HepG2 (cell line): ENCODE results near the gene EED. TPM values are rescaled to one million over a fixed set of nuclear protein-coding genes. Genes with fewer than 3 reads are reported as not detected.

Source experiments
- CREM ChIP-seq, 2 experiments: sonication (generic) in 1 of 2; formaldehyde crosslinking in 1 of 2; IDR thresholded peaks; 2 replicates each; pipeline versions ENCODE4 v1.4.0 to v1.6.1; 2016 to 2020; ENCODE audit warnings: antibody characterized with exemption in 1 of 2, mild to moderate bottlenecking in 1 of 2, missing genetic modification reagents in 1 of 2
- FOXA1 ChIP-seq, 2 experiments: fragments of 450-650 bp in 1 of 2; sonication (generic) in 1 of 2; formaldehyde crosslinking in 1 of 2; IDR thresholded peaks; 2 replicates each; pipeline versions ENCODE4 v1.4.0 to v1.6.1; 2016 to 2020; ENCODE audit warnings: missing genetic modification reagents in 1 of 2
- FOXP1 ChIP-seq, 2 experiments: fragments of 450-650 bp in 1 of 2; IDR thresholded peaks; 2 replicates each; pipeline ENCODE4 v1.6.1; 2017 to 2018; ENCODE audit warnings: antibody characterized with exemption in 1 of 2
- HNF1B ChIP-seq: sonication (generic); formaldehyde crosslinking; IDR thresholded peaks from 2 replicates; pipeline ENCODE4 v1.5.1; 2020; ENCODE audit warnings: mild to moderate bottlenecking, moderate library complexity, missing genetic modification reagents
- NBN ChIP-seq: fragments of 450-650 bp; conservative IDR thresholded peaks from 2 replicates; pipeline ENCODE4 v1.6.1; 2017
- POLR2AphosphoS2 ChIP-seq: IDR thresholded peaks from 2 replicates; pipeline ENCODE4 v1.6.1; 2011; ENCODE audit warnings: low read depth, low read length, improper control_type of control experiment
- PTBP1 ChIP-seq: fragments of 200-400 bp; formaldehyde crosslinking; IDR thresholded peaks from 2 replicates; pipeline ENCODE4 v1.6.1; 2018; ENCODE audit warnings: low read length, low read depth; ENCODE audit not compliant: poor library complexity, severe bottlenecking
- THAP8 ChIP-seq: sonication (generic); formaldehyde crosslinking; IDR thresholded peaks from 2 replicates; pipeline ENCODE4 v1.5.1; 2020; ENCODE audit warnings: missing genetic modification reagents, mild to moderate bottlenecking, borderline replicate concordance
- ZNF24 ChIP-seq: fragments of 450-650 bp; IDR thresholded peaks from 2 replicates; pipeline ENCODE4 v1.6.1; 2017; ENCODE audit warnings: antibody characterized with exemption, mild to moderate bottlenecking
- ZNF3 ChIP-seq: IDR thresholded peaks from 2 replicates; pipeline ENCODE4 v1.7.0; 2017; ENCODE audit warnings: inconsistent platforms
- ZNF547 ChIP-seq: sonication (generic); formaldehyde crosslinking; IDR thresholded peaks from 2 replicates; pipeline ENCODE4 v1.5.1; 2020; ENCODE audit warnings: mild to moderate bottlenecking, missing genetic modification reagents
- ZNF567 ChIP-seq: sonication (generic); formaldehyde crosslinking; IDR thresholded peaks from 2 replicates; pipeline ENCODE4 v1.8.1; 2023; ENCODE audit warnings: mild to moderate bottlenecking, missing genetic modification reagents, borderline replicate concordance
- ZNF572 ChIP-seq: sonication (generic); formaldehyde crosslinking; IDR thresholded peaks from 2 replicates; pipeline ENCODE4 v1.5.1; 2020; ENCODE audit warnings: mild to moderate bottlenecking, missing genetic modification reagents
- polyA plus RNA-seq, 8 experiments: library from polyadenylated mRNA; depleted of rRNA in 3 of 8; stranded (reverse) in 7 of 8; unstranded in 1 of 8; fragments of >200 nt; fragmentation: Illumina TruSeq in 4 of 8; extraction: Trizol in 4 of 8; gene quantifications; 2 replicates each; pipeline versions ENCODE4 v1.2.1 to v1.2.3, GENCODE V29; 2011 to 2016; ENCODE audit warnings: low read depth in 4 of 8, missing spikeins in 1 of 8, mixed read lengths in 1 of 8; ENCODE audit not compliant: insufficient read depth in 1 of 8
- total RNA-seq, 5 experiments: library from RNA; depleted of rRNA; stranded (reverse); fragments of >200 nt; fragmentation: Illumina TruSeq; extraction: Trizol; gene quantifications; 2 replicates each; pipeline ENCODE4 v1.2.3, GENCODE V29; 2016; ENCODE audit warnings: low read depth in 1 of 5
- TF ChIP-seq, protein P1 (sequence below): sonication (generic); formaldehyde crosslinking; IDR thresholded peaks from 2 replicates; pipeline ENCODE4 v1.9.0; 2021; ENCODE audit warnings: missing genetic modification reagents, borderline replicate concordance
- TF ChIP-seq, protein P2 (sequence below): sonication (generic); formaldehyde crosslinking; IDR thresholded peaks from 2 replicates; pipeline ENCODE4 v1.9.0; 2022; ENCODE audit warnings: missing genetic modification reagents, mild to moderate bottlenecking, borderline replicate concordance
- TF ChIP-seq, protein P3 (sequence below): sonication (generic); formaldehyde crosslinking; IDR thresholded peaks from 2 replicates; pipeline ENCODE4 v1.4.0; 2020; ENCODE audit warnings: missing genetic modification reagents, borderline replicate concordance
- TF ChIP-seq, protein P4 (sequence below): sonication (generic); formaldehyde crosslinking; IDR thresholded peaks from 2 replicates; pipeline ENCODE4 v1.4.0; 2020; ENCODE audit warnings: missing genetic modification reagents, borderline replicate concordance
- TF ChIP-seq, protein P5 (sequence below): sonication (generic); formaldehyde crosslinking; IDR thresholded peaks from 2 replicates; pipeline ENCODE4 v1.4.0; 2020; ENCODE audit warnings: mild to moderate bottlenecking, missing genetic modification reagents

EED gene
- total and polyA plus RNA-seq, 2 of the 13 experiments (the other 11 are each of a cell fraction or from before 2014, with no cell fraction given) = 11.0 to 28.4 TPM

DNA sequence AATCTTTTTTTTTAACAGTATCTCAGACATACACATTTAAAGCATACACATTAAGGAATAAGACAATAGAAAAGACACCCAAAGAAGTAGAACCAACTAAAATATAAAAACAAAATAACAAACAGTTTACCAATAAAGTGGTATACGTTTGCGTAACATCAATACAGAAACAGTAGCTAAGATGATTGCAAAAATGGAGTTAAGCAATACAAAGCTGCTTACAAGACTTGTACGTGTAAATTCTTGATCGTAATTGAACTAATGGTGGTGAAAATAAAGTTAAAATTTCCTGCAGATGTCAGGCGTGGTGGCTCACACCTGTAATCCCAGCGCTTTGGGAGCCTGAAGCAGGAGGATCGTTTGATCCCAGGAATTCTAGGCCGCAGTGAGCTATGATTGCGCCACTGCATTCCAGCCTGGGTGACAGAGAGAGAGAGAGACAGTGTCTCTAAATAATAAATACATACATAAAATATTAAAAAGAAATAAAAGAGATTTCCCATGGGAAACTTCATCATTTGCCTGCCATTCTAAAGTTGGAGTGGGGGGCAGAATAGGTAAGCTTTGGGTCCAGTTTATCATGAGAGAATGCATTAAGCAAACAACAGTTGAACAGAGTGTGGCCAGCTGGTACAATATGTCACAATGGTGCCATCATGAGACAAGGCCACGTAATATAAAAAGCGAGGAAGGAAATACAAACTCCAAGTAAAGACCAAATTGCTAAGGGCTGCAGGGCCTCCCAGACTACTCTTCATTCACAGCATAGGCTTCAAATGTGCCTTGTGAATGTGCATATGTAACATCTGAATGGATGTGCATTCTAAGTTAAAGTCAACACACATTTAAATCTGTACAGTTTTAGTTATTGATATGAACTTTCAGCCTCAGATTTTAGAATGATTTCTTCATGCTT lies 38.9 kb upstream of the EED start (continued):
- TF ChIP-seq, protein P1, sequence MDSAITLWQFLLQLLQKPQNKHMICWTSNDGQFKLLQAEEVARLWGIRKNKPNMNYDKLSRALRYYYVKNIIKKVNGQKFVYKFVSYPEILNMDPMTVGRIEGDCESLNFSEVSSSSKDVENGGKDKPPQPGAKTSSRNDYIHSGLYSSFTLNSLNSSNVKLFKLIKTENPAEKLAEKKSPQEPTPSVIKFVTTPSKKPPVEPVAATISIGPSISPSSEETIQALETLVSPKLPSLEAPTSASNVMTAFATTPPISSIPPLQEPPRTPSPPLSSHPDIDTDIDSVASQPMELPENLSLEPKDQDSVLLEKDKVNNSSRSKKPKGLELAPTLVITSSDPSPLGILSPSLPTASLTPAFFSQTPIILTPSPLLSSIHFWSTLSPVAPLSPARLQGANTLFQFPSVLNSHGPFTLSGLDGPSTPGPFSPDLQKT (CRISPR knock-in tag) = no peak
- TF ChIP-seq ZNF547 (CRISPR knock-in tag) (no peak), THAP8 (CRISPR knock-in tag) (no peak), FOXP1 (IDR thresholded peaks at IDR 0.05) (no peak), FOXP1 (CRISPR knock-in tag; IDR thresholded peaks at IDR 0.05) (no peak), ZNF572 (no peak), FOXA1 (IDR thresholded peaks at IDR 0.05) (0 out of 2 replicates have a peak, but pooled peaks have one; percentile 17), FOXA1 (CRISPR knock-in tag; IDR thresholded peaks at IDR 0.05) (peak; percentile 73), CREM (IDR thresholded peaks at IDR 0.05) (peak; percentile 32; the same call in 1 of the 2 replicates), CREM (CRISPR knock-in tag; IDR thresholded peaks at IDR 0.05) (no peak), NBN (no peak), POLR2AphosphoS2 (no peak), ZNF3 (CRISPR knock-in tag) (no peak), ZNF24 (no peak), ZNF567 (no peak), PTBP1 (no peak), HNF1B (CRISPR knock-in tag) (no peak)
- TF ChIP-seq, protein P2, sequence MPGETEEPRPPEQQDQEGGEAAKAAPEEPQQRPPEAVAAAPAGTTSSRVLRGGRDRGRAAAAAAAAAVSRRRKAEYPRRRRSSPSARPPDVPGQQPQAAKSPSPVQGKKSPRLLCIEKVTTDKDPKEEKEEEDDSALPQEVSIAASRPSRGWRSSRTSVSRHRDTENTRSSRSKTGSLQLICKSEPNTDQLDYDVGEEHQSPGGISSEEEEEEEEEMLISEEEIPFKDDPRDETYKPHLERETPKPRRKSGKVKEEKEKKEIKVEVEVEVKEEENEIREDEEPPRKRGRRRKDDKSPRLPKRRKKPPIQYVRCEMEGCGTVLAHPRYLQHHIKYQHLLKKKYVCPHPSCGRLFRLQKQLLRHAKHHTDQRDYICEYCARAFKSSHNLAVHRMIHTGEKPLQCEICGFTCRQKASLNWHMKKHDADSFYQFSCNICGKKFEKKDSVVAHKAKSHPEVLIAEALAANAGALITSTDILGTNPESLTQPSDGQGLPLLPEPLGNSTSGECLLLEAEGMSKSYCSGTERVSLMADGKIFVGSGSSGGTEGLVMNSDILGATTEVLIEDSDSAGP (CRISPR knock-in tag) = no peak
- TF ChIP-seq, protein P3, sequence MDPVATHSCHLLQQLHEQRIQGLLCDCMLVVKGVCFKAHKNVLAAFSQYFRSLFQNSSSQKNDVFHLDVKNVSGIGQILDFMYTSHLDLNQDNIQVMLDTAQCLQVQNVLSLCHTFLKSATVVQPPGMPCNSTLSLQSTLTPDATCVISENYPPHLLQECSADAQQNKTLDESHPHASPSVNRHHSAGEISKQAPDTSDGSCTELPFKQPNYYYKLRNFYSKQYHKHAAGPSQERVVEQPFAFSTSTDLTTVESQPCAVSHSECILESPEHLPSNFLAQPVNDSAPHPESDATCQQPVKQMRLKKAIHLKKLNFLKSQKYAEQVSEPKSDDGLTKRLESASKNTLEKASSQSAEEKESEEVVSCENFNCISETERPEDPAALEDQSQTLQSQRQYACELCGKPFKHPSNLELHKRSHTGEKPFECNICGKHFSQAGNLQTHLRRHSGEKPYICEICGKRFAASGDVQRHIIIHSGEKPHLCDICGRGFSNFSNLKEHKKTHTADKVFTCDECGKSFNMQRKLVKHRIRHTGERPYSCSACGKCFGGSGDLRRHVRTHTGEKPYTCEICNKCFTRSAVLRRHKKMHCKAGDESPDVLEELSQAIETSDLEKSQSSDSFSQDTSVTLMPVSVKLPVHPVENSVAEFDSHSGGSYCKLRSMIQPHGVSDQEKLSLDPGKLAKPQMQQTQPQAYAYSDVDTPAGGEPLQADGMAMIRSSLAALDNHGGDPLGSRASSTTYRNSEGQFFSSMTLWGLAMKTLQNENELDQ (CRISPR knock-in tag) = no peak
- TF ChIP-seq, protein P4, sequence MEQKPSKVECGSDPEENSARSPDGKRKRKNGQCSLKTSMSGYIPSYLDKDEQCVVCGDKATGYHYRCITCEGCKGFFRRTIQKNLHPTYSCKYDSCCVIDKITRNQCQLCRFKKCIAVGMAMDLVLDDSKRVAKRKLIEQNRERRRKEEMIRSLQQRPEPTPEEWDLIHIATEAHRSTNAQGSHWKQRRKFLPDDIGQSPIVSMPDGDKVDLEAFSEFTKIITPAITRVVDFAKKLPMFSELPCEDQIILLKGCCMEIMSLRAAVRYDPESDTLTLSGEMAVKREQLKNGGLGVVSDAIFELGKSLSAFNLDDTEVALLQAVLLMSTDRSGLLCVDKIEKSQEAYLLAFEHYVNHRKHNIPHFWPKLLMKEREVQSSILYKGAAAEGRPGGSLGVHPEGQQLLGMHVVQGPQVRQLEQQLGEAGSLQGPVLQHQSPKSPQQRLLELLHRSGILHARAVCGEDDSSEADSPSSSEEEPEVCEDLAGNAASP (CRISPR knock-in tag) = no peak
- TF ChIP-seq, protein P5, sequence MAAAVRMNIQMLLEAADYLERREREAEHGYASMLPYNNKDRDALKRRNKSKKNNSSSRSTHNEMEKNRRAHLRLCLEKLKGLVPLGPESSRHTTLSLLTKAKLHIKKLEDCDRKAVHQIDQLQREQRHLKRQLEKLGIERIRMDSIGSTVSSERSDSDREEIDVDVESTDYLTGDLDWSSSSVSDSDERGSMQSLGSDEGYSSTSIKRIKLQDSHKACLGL (CRISPR knock-in tag) = no peak
